ENCODE measurements around the gene EIF5A.

- TF ChIP-seq CTCF (IDR thresholded peaks at IDR 0.05): no peak
- TF ChIP-seq RARB (CRISPR knock-in tag; IDR thresholded peaks at IDR 0.05): no peak
- TF ChIP-seq BHLHE40 (IDR thresholded peaks at IDR 0.05; ENCODE audit: low read depth, low read length): no peak
- TF ChIP-seq POLR2A (IDR thresholded peaks at IDR 0.05; ENCODE audit: low read length): no peak
- no peak for TF ChIP-seq ATOH8 (CRISPR knock-in tag; IDR thresholded peaks at IDR 0.05; ENCODE audit: low read depth)
- no peak for TF ChIP-seq JUNB (IDR thresholded peaks at IDR 0.05)
- TF ChIP-seq USF2 (IDR thresholded peaks at IDR 0.05): no peak
- TF ChIP-seq PBX3 (IDR thresholded peaks at IDR 0.05): no peak
- no peak for TF ChIP-seq CBX2 (IDR thresholded peaks at IDR 0.05; ENCODE audit: borderline replicate concordance, low read depth)
Observed at GRCh38 chr17:7317161-7317803, 9.9 kb downstream of the EIF5A start.

All from A549 (cell line).